Fibroblast of villous mesenchyme (primary cell): ENCODE results near the gene PRR35. TPM values are rescaled to one million over a fixed set of nuclear protein-coding genes. Genes with fewer than 3 reads are reported as not detected.

Experiments used
- DNase-seq: peaks from one replicate; pipeline ENCODE4 v3.0.0-alpha.2; 2010; ENCODE audit warnings: low read depth
- H3K4me3 ChIP-seq: 2 replicates; pipeline ENCODE4 v1.5.1; 2011; ENCODE audit warnings: low read depth, mild to moderate bottlenecking, low read length
- CTCF ChIP-seq: IDR thresholded peaks from 2 replicates; pipeline ENCODE4 v1.5.1; 2012; ENCODE audit warnings: low read depth, mild to moderate bottlenecking, low read length; ENCODE audit not compliant: insufficient read depth
- total RNA-seq: library from RNA; depleted of rRNA; stranded (reverse); fragments of >200 nt; gene quantifications from 2 replicates; pipeline ENCODE4 v1.2.3, GENCODE V29; 2012

The PRR35 gene
- total RNA-seq, 1 donor, result not detected

GRCh38 chr16:576823-577201 lies 16.6 kb downstream of the PRR35 start:
- no peak for DNase-seq
- TF ChIP-seq CTCF, result no peak
- no peak overlapping the region for H3K4me3 ChIP-seq

- no peak overlapping the region for H3K4me3 ChIP-seq
- no peak for DNase-seq
- no peak for TF ChIP-seq CTCF
Observed at GRCh38 chr16:577796-578195, 17.6 kb downstream of the PRR35 start.

- no peak overlapping the region for H3K4me3 ChIP-seq
- no peak for DNase-seq
- no peak for TF ChIP-seq CTCF
Observed at GRCh38 chr16:578232-578869, 18.2 kb downstream of the PRR35 start.

- peak; percentile 84 for DNase-seq
- TF ChIP-seq CTCF, result peak; percentile 90
- peak overlapping the region; percentile 41 for H3K4me3 ChIP-seq
Observed at GRCh38 chr16:578870-579405, 18.7 kb downstream of the PRR35 start.

- H3K4me3 ChIP-seq, result no peak overlapping the region
- TF ChIP-seq CTCF, result no peak
- no peak for DNase-seq
Observed at GRCh38 chr16:580141-580945, 20.1 kb downstream of the PRR35 start.

GRCh38 chr16:580946-581498 lies 20.8 kb downstream of the PRR35 start:
- DNase-seq, result no peak
- H3K4me3 ChIP-seq, result no peak overlapping the region
- no peak for TF ChIP-seq CTCF
